SK-N-SH treated with all-trans-retinoic acid at 6 μM for 48 hours (cell line): Measurements from ENCODE around the gene MCOLN3.
A peak's percentile ranks its signal among the peaks of the same experiment; 100 is the strongest.

Experiments
- ATAC-seq: fragments of 200-7000 bp; cut with Tn5 transposase; 3 replicates; pipeline ENCODE4 v1.9.1; 2020; ENCODE audit warnings: mild to moderate bottlenecking, moderate library complexity
- ARNTL ChIP-seq: fragments of 450-650 bp; formaldehyde crosslinking; IDR thresholded peaks from 2 replicates; pipeline ENCODE4 v1.5.0; 2020; ENCODE audit warnings: low read depth, mild to moderate bottlenecking, moderate library complexity, borderline replicate concordance
- BACH2 ChIP-seq: fragments of 250-450 bp; sonication (Bioruptor Pico); IDR thresholded peaks from 2 replicates; pipeline ENCODE4 v1.9.0; 2021; ENCODE audit warnings: mild to moderate bottlenecking, borderline replicate concordance
- CSDC2 ChIP-seq: fragments of 250-450 bp; sonication (Bioruptor Pico); IDR thresholded peaks from 2 replicates; pipeline ENCODE4 v1.5.0; 2020; ENCODE audit warnings: mild to moderate bottlenecking, moderate library complexity
- GLIS3 ChIP-seq: fragments of 250-450 bp; sonication (Bioruptor Pico); IDR thresholded peaks from 2 replicates; pipeline ENCODE4 v1.5.0; 2020; ENCODE audit warnings: mild to moderate bottlenecking, moderate library complexity
- ISL1 ChIP-seq: fragments of 250-450 bp; sonication (Bioruptor Pico); IDR thresholded peaks from 2 replicates; pipeline ENCODE4 v2.1.2; 2022; ENCODE audit warnings: mild to moderate bottlenecking, moderate library complexity
- OSR1 ChIP-seq: fragments of 250-450 bp; sonication (Bioruptor Pico); IDR thresholded peaks from 2 replicates; pipeline ENCODE4 v1.8.0; 2022; ENCODE audit warnings: moderate library complexity, mild to moderate bottlenecking, inconsistent platforms
- PPARA ChIP-seq: fragments of 250-450 bp; sonication (Bioruptor Pico); IDR thresholded peaks from 2 replicates; pipeline ENCODE4 v1.5.0; 2020; ENCODE audit warnings: mild to moderate bottlenecking, borderline replicate concordance
- RARB ChIP-seq: fragments of 250-450 bp; sonication (Bioruptor Pico); IDR thresholded peaks from 2 replicates; pipeline ENCODE4 v1.8.0; 2021; ENCODE audit warnings: mild to moderate bottlenecking, moderate library complexity
- SNAI2 ChIP-seq: fragments of 250-450 bp; sonication (Bioruptor Pico); IDR thresholded peaks from 2 replicates; pipeline ENCODE4 v1.5.0; 2020; ENCODE audit warnings: mild to moderate bottlenecking, moderate library complexity
- TCF4 ChIP-seq: fragments of 250-450 bp; sonication (Bioruptor Pico); IDR thresholded peaks from 2 replicates; pipeline ENCODE4 v1.8.0; 2021; ENCODE audit warnings: mild to moderate bottlenecking, moderate library complexity, borderline replicate concordance
- TOX ChIP-seq: fragments of 250-450 bp; sonication (Bioruptor Pico); IDR thresholded peaks from 2 replicates; pipeline ENCODE4 v1.8.0; 2021; ENCODE audit warnings: mild to moderate bottlenecking, moderate library complexity, borderline replicate concordance
- ZC3H10 ChIP-seq: fragments of 250-450 bp; sonication (Bioruptor Pico); IDR thresholded peaks from 2 replicates; pipeline ENCODE4 v1.5.1; 2021; ENCODE audit warnings: mild to moderate bottlenecking, moderate library complexity
- ZFP3 ChIP-seq: fragments of 250-450 bp; sonication (Bioruptor Pico); IDR thresholded peaks from 2 replicates; pipeline ENCODE4 v1.5.0; 2020; ENCODE audit warnings: mild to moderate bottlenecking, moderate library complexity
- ZFP30 ChIP-seq: fragments of 450-650 bp; formaldehyde crosslinking; IDR thresholded peaks from 2 replicates; pipeline ENCODE4 v1.5.0; 2022; ENCODE audit warnings: mild to moderate bottlenecking, moderate library complexity
- ZNF565 ChIP-seq: fragments of 450-650 bp; formaldehyde crosslinking; conservative IDR thresholded peaks from 2 replicates; pipeline ENCODE4 v1.5.0; 2020; ENCODE audit warnings: low read depth, mild to moderate bottlenecking, moderate library complexity
- ZNF70 ChIP-seq: fragments of 450-650 bp; formaldehyde crosslinking; IDR thresholded peaks from 2 replicates; pipeline ENCODE4 v1.5.0; 2020; ENCODE audit warnings: mild to moderate bottlenecking, moderate library complexity
- ZNF8 ChIP-seq: fragments of 450-650 bp; formaldehyde crosslinking; IDR thresholded peaks from 2 replicates; pipeline ENCODE4 v1.5.0; 2020; ENCODE audit warnings: mild to moderate bottlenecking, moderate library complexity
- TF ChIP-seq, protein P1 (sequence below): fragments of 250-450 bp; sonication (Bioruptor Pico); IDR thresholded peaks from 2 replicates; pipeline ENCODE4 v1.5.1; 2021; ENCODE audit warnings: mild to moderate bottlenecking, moderate library complexity
- TF ChIP-seq, protein P2 (sequence below): fragments of 250-450 bp; sonication (Bioruptor Pico); IDR thresholded peaks from 2 replicates; pipeline ENCODE4 v1.8.0; 2020; ENCODE audit warnings: mild to moderate bottlenecking, moderate library complexity, borderline replicate concordance
- TF ChIP-seq, protein P3 (sequence below): fragments of 250-450 bp; sonication (Bioruptor Pico); IDR thresholded peaks from 2 replicates; pipeline ENCODE4 v1.5.0; 2020; ENCODE audit warnings: mild to moderate bottlenecking, moderate library complexity
- TF ChIP-seq, protein P4 (sequence below): fragments of 250-450 bp; sonication (Bioruptor Pico); IDR thresholded peaks from 2 replicates; pipeline ENCODE4 v1.8.0; 2021; ENCODE audit warnings: low read depth, mild to moderate bottlenecking, moderate library complexity, borderline replicate concordance
- TF ChIP-seq, protein P5 (sequence below): fragments of 250-450 bp; sonication (Bioruptor Pico); IDR thresholded peaks from 2 replicates; pipeline ENCODE4 v1.5.1; 2020; ENCODE audit warnings: low read depth, mild to moderate bottlenecking, moderate library complexity

Gene MCOLN3

DNA sequence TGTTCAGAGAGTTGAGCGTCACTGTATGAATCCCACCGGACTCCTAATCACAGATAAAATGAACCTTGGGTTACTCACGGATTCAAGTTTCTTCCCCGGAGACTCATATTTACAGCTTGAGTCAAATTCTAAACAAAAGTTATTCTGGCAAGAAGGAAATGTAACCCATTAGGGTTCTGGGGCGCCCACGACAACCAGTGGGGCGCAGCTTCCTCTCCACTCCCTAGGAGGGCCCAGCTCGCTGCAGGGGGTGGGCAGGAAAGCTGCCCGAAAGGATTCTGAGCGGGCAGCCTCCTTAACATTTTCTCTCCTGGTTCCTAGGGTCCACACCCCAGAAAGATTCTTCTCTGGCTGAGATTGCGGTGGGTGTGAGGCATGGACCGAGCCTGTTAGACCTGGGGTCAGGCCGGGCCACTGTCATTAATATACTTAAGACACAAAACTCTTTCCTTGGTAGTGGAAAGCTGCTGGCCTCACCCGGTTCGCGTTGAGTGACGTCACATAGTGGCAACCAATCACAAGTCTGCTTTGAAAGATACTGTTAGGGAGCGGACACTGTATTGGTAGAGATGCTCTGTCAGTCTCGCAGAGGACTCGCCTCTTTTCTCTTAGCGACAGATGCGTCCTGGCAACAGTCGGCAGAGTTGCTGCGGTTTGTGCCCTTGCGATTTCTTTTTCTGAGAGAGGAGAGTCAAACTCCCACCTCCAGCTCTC, 13.6 kb upstream of the MCOLN3 start:
- peak; percentile 100 for ATAC-seq
- TF ChIP-seq RARB = no peak
- TF ChIP-seq ZFP3 (CRISPR knock-in tag) = no peak
- TF ChIP-seq ZC3H10 = no peak
- TF ChIP-seq, protein P1, sequence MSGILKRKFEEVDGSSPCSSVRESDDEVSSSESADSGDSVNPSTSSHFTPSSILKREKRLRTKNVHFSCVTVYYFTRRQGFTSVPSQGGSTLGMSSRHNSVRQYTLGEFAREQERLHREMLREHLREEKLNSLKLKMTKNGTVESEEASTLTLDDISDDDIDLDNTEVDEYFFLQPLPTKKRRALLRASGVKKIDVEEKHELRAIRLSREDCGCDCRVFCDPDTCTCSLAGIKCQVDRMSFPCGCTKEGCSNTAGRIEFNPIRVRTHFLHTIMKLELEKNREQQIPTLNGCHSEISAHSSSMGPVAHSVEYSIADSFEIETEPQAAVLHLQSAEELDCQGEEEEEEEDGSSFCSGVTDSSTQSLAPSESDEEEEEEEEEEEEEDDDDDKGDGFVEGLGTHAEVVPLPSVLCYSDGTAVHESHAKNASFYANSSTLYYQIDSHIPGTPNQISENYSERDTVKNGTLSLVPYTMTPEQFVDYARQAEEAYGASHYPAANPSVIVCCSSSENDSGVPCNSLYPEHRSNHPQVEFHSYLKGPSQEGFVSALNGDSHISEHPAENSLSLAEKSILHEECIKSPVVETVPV (CRISPR knock-in tag) = no peak
- no peak for TF ChIP-seq SNAI2
- TF ChIP-seq, protein P2, sequence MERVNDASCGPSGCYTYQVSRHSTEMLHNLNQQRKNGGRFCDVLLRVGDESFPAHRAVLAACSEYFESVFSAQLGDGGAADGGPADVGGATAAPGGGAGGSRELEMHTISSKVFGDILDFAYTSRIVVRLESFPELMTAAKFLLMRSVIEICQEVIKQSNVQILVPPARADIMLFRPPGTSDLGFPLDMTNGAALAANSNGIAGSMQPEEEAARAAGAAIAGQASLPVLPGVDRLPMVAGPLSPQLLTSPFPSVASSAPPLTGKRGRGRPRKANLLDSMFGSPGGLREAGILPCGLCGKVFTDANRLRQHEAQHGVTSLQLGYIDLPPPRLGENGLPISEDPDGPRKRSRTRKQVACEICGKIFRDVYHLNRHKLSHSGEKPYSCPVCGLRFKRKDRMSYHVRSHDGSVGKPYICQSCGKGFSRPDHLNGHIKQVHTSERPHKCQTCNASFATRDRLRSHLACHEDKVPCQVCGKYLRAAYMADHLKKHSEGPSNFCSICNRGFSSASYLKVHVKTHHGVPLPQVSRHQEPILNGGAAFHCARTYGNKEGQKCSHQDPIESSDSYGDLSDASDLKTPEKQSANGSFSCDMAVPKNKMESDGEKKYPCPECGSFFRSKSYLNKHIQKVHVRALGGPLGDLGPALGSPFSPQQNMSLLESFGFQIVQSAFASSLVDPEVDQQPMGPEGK (CRISPR knock-in tag) = no peak
- TF ChIP-seq GLIS3 (CRISPR knock-in tag) = no peak
- no peak for TF ChIP-seq ZNF8 (CRISPR knock-in tag)
- TF ChIP-seq ARNTL (CRISPR knock-in tag) = no peak
- no peak for TF ChIP-seq TCF4 (CRISPR knock-in tag)
- TF ChIP-seq, protein P3, sequence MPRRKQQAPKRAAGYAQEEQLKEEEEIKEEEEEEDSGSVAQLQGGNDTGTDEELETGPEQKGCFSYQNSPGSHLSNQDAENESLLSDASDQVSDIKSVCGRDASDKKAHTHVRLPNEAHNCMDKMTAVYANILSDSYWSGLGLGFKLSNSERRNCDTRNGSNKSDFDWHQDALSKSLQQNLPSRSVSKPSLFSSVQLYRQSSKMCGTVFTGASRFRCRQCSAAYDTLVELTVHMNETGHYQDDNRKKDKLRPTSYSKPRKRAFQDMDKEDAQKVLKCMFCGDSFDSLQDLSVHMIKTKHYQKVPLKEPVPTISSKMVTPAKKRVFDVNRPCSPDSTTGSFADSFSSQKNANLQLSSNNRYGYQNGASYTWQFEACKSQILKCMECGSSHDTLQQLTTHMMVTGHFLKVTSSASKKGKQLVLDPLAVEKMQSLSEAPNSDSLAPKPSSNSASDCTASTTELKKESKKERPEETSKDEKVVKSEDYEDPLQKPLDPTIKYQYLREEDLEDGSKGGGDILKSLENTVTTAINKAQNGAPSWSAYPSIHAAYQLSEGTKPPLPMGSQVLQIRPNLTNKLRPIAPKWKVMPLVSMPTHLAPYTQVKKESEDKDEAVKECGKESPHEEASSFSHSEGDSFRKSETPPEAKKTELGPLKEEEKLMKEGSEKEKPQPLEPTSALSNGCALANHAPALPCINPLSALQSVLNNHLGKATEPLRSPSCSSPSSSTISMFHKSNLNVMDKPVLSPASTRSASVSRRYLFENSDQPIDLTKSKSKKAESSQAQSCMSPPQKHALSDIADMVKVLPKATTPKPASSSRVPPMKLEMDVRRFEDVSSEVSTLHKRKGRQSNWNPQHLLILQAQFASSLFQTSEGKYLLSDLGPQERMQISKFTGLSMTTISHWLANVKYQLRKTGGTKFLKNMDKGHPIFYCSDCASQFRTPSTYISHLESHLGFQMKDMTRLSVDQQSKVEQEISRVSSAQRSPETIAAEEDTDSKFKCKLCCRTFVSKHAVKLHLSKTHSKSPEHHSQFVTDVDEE (CRISPR knock-in tag) = no peak
- no peak for TF ChIP-seq PPARA (CRISPR knock-in tag)
- no peak for TF ChIP-seq CSDC2 (CRISPR knock-in tag)
- TF ChIP-seq, protein P4, sequence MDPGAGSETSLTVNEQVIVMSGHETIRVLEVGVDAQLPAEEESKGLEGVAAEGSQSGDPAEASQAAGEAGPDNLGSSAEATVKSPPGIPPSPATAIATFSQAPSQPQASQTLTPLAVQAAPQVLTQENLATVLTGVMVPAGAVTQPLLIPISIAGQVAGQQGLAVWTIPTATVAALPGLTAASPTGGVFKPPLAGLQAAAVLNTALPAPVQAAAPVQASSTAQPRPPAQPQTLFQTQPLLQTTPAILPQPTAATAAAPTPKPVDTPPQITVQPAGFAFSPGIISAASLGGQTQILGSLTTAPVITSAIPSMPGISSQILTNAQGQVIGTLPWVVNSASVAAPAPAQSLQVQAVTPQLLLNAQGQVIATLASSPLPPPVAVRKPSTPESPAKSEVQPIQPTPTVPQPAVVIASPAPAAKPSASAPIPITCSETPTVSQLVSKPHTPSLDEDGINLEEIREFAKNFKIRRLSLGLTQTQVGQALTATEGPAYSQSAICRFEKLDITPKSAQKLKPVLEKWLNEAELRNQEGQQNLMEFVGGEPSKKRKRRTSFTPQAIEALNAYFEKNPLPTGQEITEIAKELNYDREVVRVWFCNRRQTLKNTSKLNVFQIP (CRISPR knock-in tag) = no peak
- TF ChIP-seq ISL1 (CRISPR knock-in tag) = no peak
- TF ChIP-seq TOX = no peak
- TF ChIP-seq ZNF70 (CRISPR knock-in tag) = no peak
- no peak for TF ChIP-seq ZNF565 (CRISPR knock-in tag)
- TF ChIP-seq ZFP30 = no peak
- TF ChIP-seq, all 23 proteins: peak for 0

DNA sequence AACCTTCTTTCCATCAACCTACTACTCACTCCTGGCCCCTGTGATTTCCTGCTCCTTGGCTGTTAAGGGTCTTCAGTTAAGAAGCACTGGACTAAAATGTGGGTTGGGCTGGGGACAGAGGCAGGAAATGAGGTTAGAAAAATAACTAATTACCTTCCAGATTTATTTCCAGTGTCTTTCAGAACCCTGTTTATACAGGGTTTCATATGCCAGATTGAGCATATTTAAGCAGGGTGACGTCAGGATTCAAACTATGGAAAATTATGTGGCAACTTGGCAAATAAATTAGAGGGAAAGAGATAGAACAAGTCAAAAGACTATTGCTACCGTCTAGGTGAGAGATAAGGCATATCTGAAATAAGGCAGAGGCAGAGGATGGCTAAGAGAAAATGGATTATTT, 11.7 kb upstream of the MCOLN3 start:
- no peak for ATAC-seq
- TF ChIP-seq TOX (no peak), ZNF8 (CRISPR knock-in tag) (no peak), CSDC2 (CRISPR knock-in tag) (no peak), OSR1 (no peak), ZNF70 (CRISPR knock-in tag) (no peak), PPARA (CRISPR knock-in tag) (no peak), TCF4 (CRISPR knock-in tag) (no peak), BACH2 (CRISPR knock-in tag) (no peak), ZFP3 (CRISPR knock-in tag) (no peak), ZC3H10 (no peak)
- TF ChIP-seq, protein P2 (CRISPR knock-in tag) = no peak
- TF ChIP-seq, protein P1 (CRISPR knock-in tag) = no peak
- TF ChIP-seq, protein P5, sequence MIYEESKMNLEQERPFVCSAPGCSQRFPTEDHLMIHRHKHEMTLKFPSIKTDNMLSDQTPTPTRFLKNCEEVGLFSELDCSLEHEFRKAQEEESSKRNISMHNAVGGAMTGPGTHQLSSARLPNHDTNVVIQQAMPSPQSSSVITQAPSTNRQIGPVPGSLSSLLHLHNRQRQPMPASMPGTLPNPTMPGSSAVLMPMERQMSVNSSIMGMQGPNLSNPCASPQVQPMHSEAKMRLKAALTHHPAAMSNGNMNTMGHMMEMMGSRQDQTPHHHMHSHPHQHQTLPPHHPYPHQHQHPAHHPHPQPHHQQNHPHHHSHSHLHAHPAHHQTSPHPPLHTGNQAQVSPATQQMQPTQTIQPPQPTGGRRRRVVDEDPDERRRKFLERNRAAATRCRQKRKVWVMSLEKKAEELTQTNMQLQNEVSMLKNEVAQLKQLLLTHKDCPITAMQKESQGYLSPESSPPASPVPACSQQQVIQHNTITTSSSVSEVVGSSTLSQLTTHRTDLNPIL (CRISPR knock-in tag) = no peak
